ENCODE results near the gene CCDC34. TPM values are rescaled to one million over a fixed set of nuclear protein-coding genes. Genes with fewer than 3 reads are reported as not detected.

Gene CCDC34
- total and polyA plus RNA-seq, 12 donors = 2.5 to 16.6 (median 5.4) TPM

- no peaks in the 10 kb centered on the region for H3K4me1 ChIP-seq (replicated peaks in 1 of 2)
- TF ChIP-seq CTCF (IDR thresholded peaks at IDR 0.05) = no peak
- no peak for TF ChIP-seq POLR2A (IDR thresholded peaks at IDR 0.05)
- no peak overlapping the region for H3K4me3 ChIP-seq
- H3K36me3 ChIP-seq (replicated peaks in 1 of 2) = no peaks in the 10 kb centered on the region
- no peak overlapping the region for H3K27ac ChIP-seq
- DNase-seq = peak in 1 of 7 donors; percentile 19
- intact Hi-C loops (cut with DNase I) = loop anchor here in 1 of 2 donors (5.0 kb wide), 1 partner anchor 104 kb away; no protein-coding TSS in a partner anchor
- H3K9me3 ChIP-seq (replicated peaks in 1 of 3) = no peaks in the 10 kb centered on the region
- 92 to 96% (median 95%) methylated on average over 6 of the region's 6 CpGs for WGBS, 4 donors
- H3K27me3 ChIP-seq = no peaks in the 10 kb centered on the region
These were observed 71.6 kb downstream of the CCDC34 start for GRCh38 chr11:27291302-27291889.

- H3K27me3 ChIP-seq = no peaks in the 10 kb centered on the region
- no peaks in the 10 kb centered on the region for H3K4me1 ChIP-seq (replicated peaks in 1 of 2)
- no peak overlapping the region for H3K4me3 ChIP-seq
- no peak for TF ChIP-seq CTCF (IDR thresholded peaks at IDR 0.05)
- H3K36me3 ChIP-seq (replicated peaks in 1 of 2) = no peaks in the 10 kb centered on the region
- no peaks in the 10 kb centered on the region for H3K9me3 ChIP-seq (replicated peaks in 1 of 3)
- WGBS, 4 donors = 63 to 84% (median 67%) methylated on average over 4 of the region's 4 CpGs
- intact Hi-C loops (cut with DNase I) = loop anchor here in 1 of 2 donors (5.0 kb wide), 1 partner anchor 103 kb away; no protein-coding TSS in a partner anchor
- H3K27ac ChIP-seq = no peak overlapping the region
- DNase-seq = no peak
These were observed 72.6 kb downstream of the CCDC34 start for GRCh38 chr11:27290261-27291050.

Other genes with a start within 250 kb of the CCDC34 start
- gene LGR4, start 109.6 kb upstream of the CCDC34 start, total RNA-seq = 10 to 100 TPM; 17.3 to 90.4 (median 48.7) TPM
- gene LGR4, start 109.6 kb upstream of the CCDC34 start, polyA plus RNA-seq = 10 to 100 TPM in 1 of 3 donors, 1 to 10 TPM in 2; 7.3 to 36.8 (median 9.9) TPM
- 10 to 100 TPM; 25.5 to 53.4 (median 39.4) TPM for gene LIN7C, start 143.6 kb upstream of the CCDC34 start, total RNA-seq
- 10 to 100 TPM in 1 of 3 donors, 1 to 10 TPM in 2; 7.2 to 20.3 (median 7.8) TPM for gene LIN7C, start 143.6 kb upstream of the CCDC34 start, polyA plus RNA-seq